Measurements from ENCODE around the gene LRRC47. TPM values are rescaled to one million over a fixed set of nuclear protein-coding genes. Genes with fewer than 3 reads are reported as not detected.

LRRC47 gene
- total RNA-seq, 4 donors from 2014 or later: 64.2 to 97.2 (median 89.9) TPM

GRCh38 chr1:3741566-3742438, 54.5 kb downstream of the LRRC47 start:
- no peak for DNase-seq
- ATAC-seq: no peak
- intact Hi-C loops (cut with DNase I; ENCODE audit: low total_unique reads): no loop called here

GRCh38 chr1:3740752-3741151, 55.5 kb downstream of the LRRC47 start:
- Histone ChIP-seq H3K4me3 (no peak overlapping the region), H3K27ac (no peak overlapping the region), H3K4me1 (peaks cover 13 to 17% of the 10 kb centered on the region in 2 donors), H3K9me3 (no peaks in the 10 kb centered on the region), H3K36me3 (peaks cover 0 to 60% of the 10 kb centered on the region in 2 donors), H3K27me3 (no peaks in the 10 kb centered on the region)
- TF ChIP-seq POLR2A (IDR thresholded peaks at IDR 0.05): no peak
- no peak for TF ChIP-seq CTCF (IDR thresholded peaks at IDR 0.05 in 4 of 5, conservative IDR thresholded peaks at IDR 0.05 in 1 of 5)
- intact Hi-C loops (cut with DNase I; ENCODE audit: low total_unique reads) (no loop called here), in situ Hi-C loops (cut with MboI; ENCODE audit: low sequenced_read_pairs in 4 of 4) (no loop called here)
- no peak for DNase-seq
- no peak for ATAC-seq

More at GRCh38 chr1:3741566-3742438, 54.5 kb downstream of the LRRC47 start:
- peaks cover 0 to 51% of the 10 kb centered on the region in 2 donors for H3K36me3 ChIP-seq
- no peak overlapping the region for H3K27ac ChIP-seq
- H3K4me3 ChIP-seq: no peak overlapping the region
- H3K4me1 ChIP-seq: peaks cover 17 to 26% of the 10 kb centered on the region in 2 donors
- no peaks in the 10 kb centered on the region for H3K9me3 ChIP-seq
- in situ Hi-C loops (cut with MboI; ENCODE audit: low sequenced_read_pairs in 4 of 4): no loop called here
- H3K27me3 ChIP-seq: no peaks in the 10 kb centered on the region
- TF ChIP-seq CTCF (IDR thresholded peaks at IDR 0.05 in 4 of 5, conservative IDR thresholded peaks at IDR 0.05 in 1 of 5) (no peak), POLR2A (IDR thresholded peaks at IDR 0.05) (no peak)

- Histone ChIP-seq H3K36me3 (peaks cover 0 to 60% of the 10 kb centered on the region in 2 donors), H3K4me1 (peaks cover 8 to 15% of the 10 kb centered on the region in 2 donors), H3K4me3 (no peak overlapping the region), H3K27ac (no peak overlapping the region), H3K27me3 (no peaks in the 10 kb centered on the region), H3K9me3 (no peaks in the 10 kb centered on the region)
- TF ChIP-seq POLR2A (IDR thresholded peaks at IDR 0.05): no peak
- no peak for TF ChIP-seq CTCF (IDR thresholded peaks at IDR 0.05 in 4 of 5, conservative IDR thresholded peaks at IDR 0.05 in 1 of 5)
- intact Hi-C loops (cut with DNase I; ENCODE audit: low total_unique reads): no loop called here
- ATAC-seq (no peak), DNase-seq (no peak)
- in situ Hi-C loops (cut with MboI; ENCODE audit: low sequenced_read_pairs in 4 of 4): no loop called here
These were observed 56.3 kb downstream of the LRRC47 start for GRCh38 chr1:3740042-3740441.

GRCh38 chr1:3738943-3739342, 57.4 kb downstream of the LRRC47 start:
- H3K4me3 ChIP-seq: no peak overlapping the region
- TF ChIP-seq CTCF (IDR thresholded peaks at IDR 0.05 in 4 of 5, conservative IDR thresholded peaks at IDR 0.05 in 1 of 5) (no peak), POLR2A (IDR thresholded peaks at IDR 0.05) (no peak)
- H3K36me3 ChIP-seq: peaks cover 0 to 60% of the 10 kb centered on the region in 2 donors
- in situ Hi-C loops (cut with MboI; ENCODE audit: low sequenced_read_pairs in 4 of 4) (no loop called here), intact Hi-C loops (cut with DNase I; ENCODE audit: low total_unique reads) (no loop called here)
- no peaks in the 10 kb centered on the region for H3K9me3 ChIP-seq
- DNase-seq (no peak), ATAC-seq (no peak)
- no peak overlapping the region for H3K27ac ChIP-seq
- H3K4me1 ChIP-seq: peaks cover 2 to 6% of the 10 kb centered on the region in 2 donors
- H3K27me3 ChIP-seq: no peaks in the 10 kb centered on the region

Measured in gastrocnemius medialis (tissue), 4 donors.